ENCODE measurements around the gene CSF1.

Gene CSF1

GRCh38 chr1:109901141-109901523 is 9.5 kb upstream of the CSF1 start:
- no peak overlapping the region for H3K27ac ChIP-seq
- TF ChIP-seq, protein P1, sequence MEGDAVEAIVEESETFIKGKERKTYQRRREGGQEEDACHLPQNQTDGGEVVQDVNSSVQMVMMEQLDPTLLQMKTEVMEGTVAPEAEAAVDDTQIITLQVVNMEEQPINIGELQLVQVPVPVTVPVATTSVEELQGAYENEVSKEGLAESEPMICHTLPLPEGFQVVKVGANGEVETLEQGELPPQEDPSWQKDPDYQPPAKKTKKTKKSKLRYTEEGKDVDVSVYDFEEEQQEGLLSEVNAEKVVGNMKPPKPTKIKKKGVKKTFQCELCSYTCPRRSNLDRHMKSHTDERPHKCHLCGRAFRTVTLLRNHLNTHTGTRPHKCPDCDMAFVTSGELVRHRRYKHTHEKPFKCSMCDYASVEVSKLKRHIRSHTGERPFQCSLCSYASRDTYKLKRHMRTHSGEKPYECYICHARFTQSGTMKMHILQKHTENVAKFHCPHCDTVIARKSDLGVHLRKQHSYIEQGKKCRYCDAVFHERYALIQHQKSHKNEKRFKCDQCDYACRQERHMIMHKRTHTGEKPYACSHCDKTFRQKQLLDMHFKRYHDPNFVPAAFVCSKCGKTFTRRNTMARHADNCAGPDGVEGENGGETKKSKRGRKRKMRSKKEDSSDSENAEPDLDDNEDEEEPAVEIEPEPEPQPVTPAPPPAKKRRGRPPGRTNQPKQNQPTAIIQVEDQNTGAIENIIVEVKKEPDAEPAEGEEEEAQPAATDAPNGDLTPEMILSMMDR (conservative IDR thresholded peaks at IDR 0.05; ENCODE audit: low read depth): no peak
- POLR2A ChIA-PET (ENCODE audit: low non-redundant PET): no interaction called here
- CTCF ChIA-PET: no interaction called here
- DNase-seq (ENCODE audit: low spot score): no peak

GRCh38 chr1:109901524-109902145 is 9.0 kb upstream of the CSF1 start:
- no peak overlapping the region for H3K27ac ChIP-seq
- TF ChIP-seq, protein P1 (conservative IDR thresholded peaks at IDR 0.05; ENCODE audit: low read depth): no peak
- POLR2A ChIA-PET (ENCODE audit: low non-redundant PET): no interaction called here
- peak; percentile 35 for DNase-seq (ENCODE audit: low spot score)
- CTCF ChIA-PET: no interaction called here

- CTCF ChIA-PET: interaction anchor here (0.7 to 1.1 kb wide), 2 partner anchors 28 to 125 kb away, joined by 3 to 5 read pairs; no protein-coding TSS in a partner anchor
Measured at GRCh38 chr1:109902204-109902985, 8.3 kb upstream of the CSF1 start.

DNA sequence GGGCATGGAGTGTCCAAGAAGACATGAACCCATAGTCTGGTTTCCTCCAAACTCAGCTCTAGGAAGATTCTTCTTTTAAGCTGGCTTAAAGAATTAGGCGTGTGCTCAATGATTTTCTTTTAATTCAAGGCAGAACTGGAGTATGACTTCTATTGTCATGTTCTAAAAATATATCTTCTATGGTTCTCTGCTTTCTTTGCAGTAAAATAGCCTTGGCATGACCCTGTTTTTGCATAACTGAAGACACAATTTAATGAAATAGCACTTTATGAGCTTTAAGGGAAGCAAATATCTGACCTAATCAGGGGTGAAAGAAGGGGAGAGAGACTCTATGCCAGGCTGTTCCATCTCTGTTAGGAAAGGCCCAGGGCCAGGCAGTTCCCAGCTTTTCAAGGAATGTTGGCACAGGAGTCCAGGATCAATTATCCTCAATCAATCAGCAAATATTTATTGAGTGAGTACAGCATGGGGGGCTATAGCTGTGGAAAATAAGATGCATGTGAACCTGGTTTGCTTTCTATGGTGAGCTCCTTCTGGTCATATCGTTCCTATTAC is 7.2 kb upstream of the CSF1 start:
- TF ChIP-seq, protein P1 (conservative IDR thresholded peaks at IDR 0.05; ENCODE audit: low read depth): no peak
- CTCF ChIA-PET: interaction anchor here (0.6 to 0.8 kb wide), 4 partner anchors 44 to 126 kb away, joined by 3 read pairs; no protein-coding TSS in a partner anchor
- no peak for DNase-seq (ENCODE audit: low spot score)
- POLR2A ChIA-PET (ENCODE audit: low non-redundant PET): interaction anchor here (0.6 kb wide), 1 partner anchor 114 kb away, joined by 6 read pairs; no protein-coding TSS in a partner anchor
- H3K27ac ChIP-seq: no peak overlapping the region

More at GRCh38 chr1:109902204-109902985, 8.3 kb upstream of the CSF1 start:
- POLR2A ChIA-PET (ENCODE audit: low non-redundant PET): no interaction called here
- no peak for DNase-seq (ENCODE audit: low spot score)
- TF ChIP-seq, protein P1 (conservative IDR thresholded peaks at IDR 0.05; ENCODE audit: low read depth): no peak
- no peak overlapping the region for H3K27ac ChIP-seq

- no peak for DNase-seq (ENCODE audit: low spot score)
- TF ChIP-seq, protein P1 (conservative IDR thresholded peaks at IDR 0.05; ENCODE audit: low read depth): no peak
- ChIA-PET POLR2A (ENCODE audit: low non-redundant PET) (interaction anchor here (0.6 kb wide), 1 partner anchor 115 kb away, joined by 6 read pairs; no protein-coding TSS in a partner anchor), CTCF (interaction anchor here (0.6 to 0.8 kb wide), 3 partner anchors 54 to 117 kb away, joined by 3 read pairs; no protein-coding TSS in a partner anchor)
- H3K27ac ChIP-seq: no peak overlapping the region
Measured at GRCh38 chr1:109904105-109904817, 6.4 kb upstream of the CSF1 start.

DNA sequence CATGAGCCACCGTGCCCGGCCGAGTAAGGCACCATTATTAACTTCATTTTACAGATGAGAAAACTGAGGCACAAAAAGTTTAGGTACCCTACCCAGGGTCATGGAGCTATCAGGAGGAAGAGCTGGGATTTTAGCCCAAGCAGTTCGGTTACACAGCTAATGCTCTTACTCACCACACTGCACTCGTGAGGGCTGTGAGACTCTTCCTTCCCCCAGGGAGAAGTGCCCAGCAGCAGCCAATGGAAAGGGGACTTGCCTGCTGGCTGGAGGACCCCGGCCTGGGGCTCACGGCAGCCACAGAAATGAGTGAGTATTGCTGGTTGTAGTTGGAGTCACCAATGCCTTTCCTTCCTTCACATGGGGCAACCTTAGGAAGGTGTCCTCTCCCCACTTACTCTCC is 5.2 kb upstream of the CSF1 start:
- ChIA-PET POLR2A (ENCODE audit: low non-redundant PET) (no interaction called here), CTCF (no interaction called here)
- TF ChIP-seq, protein P1 (conservative IDR thresholded peaks at IDR 0.05; ENCODE audit: low read depth): no peak
- no peak for DNase-seq (ENCODE audit: low spot score)
- no peak overlapping the region for H3K27ac ChIP-seq

Measured in RWPE1 (cell line).